ENCODE measurements around the gene CARS1.

CARS1 gene

DNA sequence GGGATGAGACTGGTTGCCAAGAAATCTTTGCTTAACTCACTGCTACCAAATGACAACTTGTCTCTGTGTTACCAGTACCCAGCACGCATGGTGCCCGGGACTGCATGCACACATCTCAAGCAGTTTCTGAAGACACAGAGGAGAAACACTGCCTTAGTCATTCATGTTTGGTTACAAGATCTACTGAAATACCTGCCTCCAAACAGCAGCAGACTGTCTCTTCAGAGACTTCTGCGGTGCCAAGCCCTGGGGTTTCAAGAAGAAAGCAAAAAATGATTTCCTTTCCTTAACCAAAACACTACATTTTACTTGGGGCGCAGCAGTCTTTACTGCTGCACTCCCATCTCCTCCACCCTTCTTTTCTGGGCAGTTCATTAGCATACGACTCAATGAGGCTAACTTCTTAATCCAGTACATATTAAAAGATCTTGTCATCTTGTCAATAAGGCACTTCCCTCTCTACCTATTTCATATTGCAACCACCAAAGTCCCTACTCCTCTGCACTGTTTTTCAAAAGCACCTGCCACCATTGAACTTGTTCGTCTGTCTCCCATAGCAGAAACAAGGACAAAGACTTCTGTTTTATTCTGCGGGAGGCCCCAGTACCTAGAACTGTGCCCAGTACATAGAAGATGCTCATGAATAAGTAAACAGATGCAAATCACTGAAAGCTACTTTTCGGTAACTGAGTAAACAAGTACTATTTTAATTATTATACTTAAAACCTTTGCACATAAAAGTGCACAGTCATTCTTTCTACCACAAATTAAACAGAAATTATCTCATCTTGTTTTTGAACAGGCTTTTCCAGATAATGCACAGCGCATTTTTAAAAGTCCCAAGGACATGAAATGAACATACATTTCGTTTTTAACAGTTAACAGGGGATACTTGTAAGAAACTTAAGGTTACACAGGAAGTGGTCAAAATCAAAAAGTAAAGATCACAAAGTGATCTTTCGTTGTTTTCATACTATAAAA, 69.1 kb downstream of the CARS1 start:
- DNase-seq (ENCODE audit: low spot score) = no peak
- in situ Hi-C loops (cut with MboI; ENCODE audit: low pct_unique_long_range_greater_than_20kb, low sequenced_read_pairs, unreplicated experiment) = no loop called here
- TF ChIP-seq, protein P1, sequence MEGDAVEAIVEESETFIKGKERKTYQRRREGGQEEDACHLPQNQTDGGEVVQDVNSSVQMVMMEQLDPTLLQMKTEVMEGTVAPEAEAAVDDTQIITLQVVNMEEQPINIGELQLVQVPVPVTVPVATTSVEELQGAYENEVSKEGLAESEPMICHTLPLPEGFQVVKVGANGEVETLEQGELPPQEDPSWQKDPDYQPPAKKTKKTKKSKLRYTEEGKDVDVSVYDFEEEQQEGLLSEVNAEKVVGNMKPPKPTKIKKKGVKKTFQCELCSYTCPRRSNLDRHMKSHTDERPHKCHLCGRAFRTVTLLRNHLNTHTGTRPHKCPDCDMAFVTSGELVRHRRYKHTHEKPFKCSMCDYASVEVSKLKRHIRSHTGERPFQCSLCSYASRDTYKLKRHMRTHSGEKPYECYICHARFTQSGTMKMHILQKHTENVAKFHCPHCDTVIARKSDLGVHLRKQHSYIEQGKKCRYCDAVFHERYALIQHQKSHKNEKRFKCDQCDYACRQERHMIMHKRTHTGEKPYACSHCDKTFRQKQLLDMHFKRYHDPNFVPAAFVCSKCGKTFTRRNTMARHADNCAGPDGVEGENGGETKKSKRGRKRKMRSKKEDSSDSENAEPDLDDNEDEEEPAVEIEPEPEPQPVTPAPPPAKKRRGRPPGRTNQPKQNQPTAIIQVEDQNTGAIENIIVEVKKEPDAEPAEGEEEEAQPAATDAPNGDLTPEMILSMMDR (IDR thresholded peaks at IDR 0.05; ENCODE audit: extremely low read depth, insufficient read depth, missing control alignments) = no peak

DNA sequence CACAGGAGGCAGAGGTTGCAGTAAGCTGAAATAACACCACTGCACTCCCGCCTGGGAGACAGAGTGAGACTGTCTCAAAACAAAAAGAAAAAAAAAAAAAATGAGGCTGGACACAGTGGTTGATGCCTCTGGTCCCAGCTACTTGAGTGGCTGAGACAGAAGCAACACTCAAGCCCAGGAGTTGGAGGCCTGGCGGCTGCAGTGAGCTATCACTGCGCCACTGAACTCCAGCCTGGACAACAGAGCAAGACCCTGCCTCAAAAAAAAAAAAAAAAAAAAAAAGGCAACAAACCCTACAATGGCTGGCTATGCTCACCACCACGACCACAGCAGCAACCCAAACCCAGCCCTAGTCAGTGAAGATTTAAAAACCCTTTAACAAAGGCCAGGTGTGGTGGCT, 73.3 kb downstream of the CARS1 start:
- TF ChIP-seq, protein P1 (IDR thresholded peaks at IDR 0.05; ENCODE audit: extremely low read depth, insufficient read depth, missing control alignments) = no peak
- in situ Hi-C loops (cut with MboI; ENCODE audit: low pct_unique_long_range_greater_than_20kb, low sequenced_read_pairs, unreplicated experiment) = no loop called here

DNA sequence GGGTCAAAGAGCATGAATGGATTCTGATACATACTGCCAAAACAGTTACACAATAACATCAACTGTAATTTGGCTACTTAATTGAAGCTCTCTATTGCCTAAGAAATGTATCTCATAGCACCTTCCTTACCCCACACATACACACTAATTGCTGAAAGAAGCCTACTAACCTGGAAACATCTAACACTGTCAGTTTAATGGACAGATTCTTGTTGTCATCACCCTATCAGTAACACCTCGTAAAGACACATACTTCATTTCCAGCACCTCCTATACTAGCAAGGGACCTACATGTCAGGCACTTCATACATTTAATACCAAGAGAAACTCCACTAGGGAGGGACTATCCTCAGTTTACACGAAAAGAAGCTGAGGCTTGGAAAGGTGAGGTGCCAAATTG, 75.0 kb downstream of the CARS1 start:
- in situ Hi-C loops (cut with MboI; ENCODE audit: low pct_unique_long_range_greater_than_20kb, low sequenced_read_pairs, unreplicated experiment) = no loop called here
- TF ChIP-seq, protein P1 (IDR thresholded peaks at IDR 0.05; ENCODE audit: extremely low read depth, insufficient read depth, missing control alignments) = no peak
- DNase-seq (ENCODE audit: low spot score) = no peak

More for the DNA sequence above, 73.3 kb downstream of the CARS1 start:
- no peak for DNase-seq (ENCODE audit: low spot score)

DNA sequence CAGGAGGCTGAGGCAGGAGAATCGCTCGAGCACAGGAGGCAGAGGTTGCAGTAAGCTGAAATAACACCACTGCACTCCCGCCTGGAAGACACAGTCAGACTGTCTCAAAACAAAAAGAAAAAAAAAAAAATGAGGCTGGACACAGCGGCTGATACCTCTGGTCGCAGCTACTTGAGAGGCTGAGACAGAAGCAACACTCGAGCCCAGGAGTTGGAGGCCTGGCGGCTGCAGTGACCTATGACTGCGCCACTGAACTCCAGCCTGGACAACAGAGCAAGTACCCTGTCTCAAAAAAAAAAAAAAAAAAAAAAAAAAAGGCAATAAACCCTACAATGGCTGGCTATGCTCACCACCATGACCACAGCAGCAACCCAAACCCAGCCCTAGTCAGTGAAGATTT, 76.1 kb downstream of the CARS1 start:
- in situ Hi-C loops (cut with MboI; ENCODE audit: low pct_unique_long_range_greater_than_20kb, low sequenced_read_pairs, unreplicated experiment) = no loop called here
- DNase-seq (ENCODE audit: low spot score) = no peak
- TF ChIP-seq, protein P1 (IDR thresholded peaks at IDR 0.05; ENCODE audit: extremely low read depth, insufficient read depth, missing control alignments) = no peak

DNA sequence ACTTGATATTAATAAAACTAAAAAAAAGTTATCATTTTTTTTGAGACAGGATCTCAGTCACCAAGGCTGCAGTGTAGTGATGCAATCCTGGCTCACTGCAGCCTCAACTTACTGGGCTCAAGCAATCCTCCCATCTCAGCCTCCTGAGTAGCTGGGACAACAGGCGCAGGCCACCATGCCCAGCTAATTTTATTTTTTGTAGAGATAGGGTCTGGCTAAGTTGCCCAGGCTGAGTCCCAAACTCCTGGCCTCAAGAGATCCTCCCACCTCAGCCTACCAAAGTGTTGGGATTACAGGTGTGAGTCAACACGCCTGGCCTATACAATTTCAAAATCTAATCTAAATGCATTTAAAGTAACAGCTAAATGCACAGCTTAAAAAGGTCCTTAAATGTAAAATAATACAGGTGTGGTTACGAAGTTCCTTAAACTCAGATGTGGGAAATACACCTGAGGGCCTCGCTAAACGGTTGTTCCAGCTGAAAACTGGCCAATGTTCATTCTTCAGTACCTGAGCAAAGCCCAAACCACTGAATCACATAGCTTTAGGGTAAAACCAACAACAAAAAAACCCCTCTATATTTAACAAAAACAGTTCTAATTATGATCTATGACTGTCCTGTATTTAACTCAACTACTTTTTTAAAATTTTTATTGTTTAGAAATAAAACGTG, 76.9 kb downstream of the CARS1 start:
- TF ChIP-seq, protein P1 (IDR thresholded peaks at IDR 0.05; ENCODE audit: extremely low read depth, insufficient read depth, missing control alignments) = no peak

DNA sequence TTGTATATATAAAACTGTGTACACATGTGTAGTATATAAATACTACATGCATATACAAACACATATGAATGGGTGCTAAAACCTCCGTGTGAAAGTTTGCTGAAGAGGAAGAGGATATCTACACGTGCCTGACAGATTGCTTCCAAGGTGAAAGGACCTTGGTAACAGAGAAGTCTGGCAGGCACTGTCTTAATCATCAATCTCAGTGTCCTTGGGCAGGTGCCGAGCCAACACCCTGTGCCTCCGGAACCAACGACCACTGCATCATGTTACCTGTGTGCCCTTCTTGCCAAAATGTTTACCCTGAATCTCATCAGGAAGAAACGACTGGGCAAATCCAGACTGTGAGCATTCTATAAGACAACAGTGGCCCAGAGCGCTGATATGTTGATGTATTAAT, 80.1 kb downstream of the CARS1 start:
- TF ChIP-seq, protein P1 (IDR thresholded peaks at IDR 0.05; ENCODE audit: extremely low read depth, insufficient read depth, missing control alignments) = no peak
- no peak for DNase-seq (ENCODE audit: low spot score)
- in situ Hi-C loops (cut with MboI; ENCODE audit: low pct_unique_long_range_greater_than_20kb, low sequenced_read_pairs, unreplicated experiment) = no loop called here

More for the DNA sequence above, 76.9 kb downstream of the CARS1 start:
- no peak for DNase-seq (ENCODE audit: low spot score)
- in situ Hi-C loops (cut with MboI; ENCODE audit: low pct_unique_long_range_greater_than_20kb, low sequenced_read_pairs, unreplicated experiment) = no loop called here

All from GM13977 (cell line).